ENCODE measurements around the gene MTMR4.

DNA sequence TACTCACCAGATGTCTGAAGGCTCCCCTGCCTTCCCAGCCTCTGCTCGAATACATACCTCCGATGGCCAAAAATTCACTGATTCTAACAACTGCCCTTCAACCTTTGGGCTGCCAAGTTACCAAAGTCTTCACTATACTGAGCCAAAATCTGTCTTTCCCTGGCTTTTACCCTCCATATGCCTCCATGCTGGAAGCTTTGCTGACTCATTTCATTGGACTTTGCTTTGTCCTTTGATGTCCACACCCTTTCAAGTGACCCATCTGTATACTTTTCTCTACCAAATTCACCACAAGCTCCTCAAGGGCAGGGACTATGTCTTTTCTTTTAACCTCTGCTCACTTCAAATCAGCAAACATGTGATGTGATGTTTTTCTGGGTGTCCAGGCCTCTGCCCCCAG is 21.0 kb upstream of the MTMR4 start:
- TF ChIP-seq CTCF (IDR thresholded peaks at IDR 0.05 in 8 of 11, conservative IDR thresholded peaks at IDR 0.05 in 3 of 11) (no peak), POLR2A (IDR thresholded peaks at IDR 0.05) (no peak), POLR2AphosphoS5 (IDR thresholded peaks at IDR 0.05) (no peak)

All from spleen (tissue), 7 donors.